NCI-H2081 treated with DMSO at 0.1 percent for 48 hours (cell line): Measurements from ENCODE around the gene ABTB2.

ENCODE experiments used
- DNase-seq: peaks from one replicate; lab custom pipeline; 2025; lab: John Stamatoyannopoulos, UW

Gene ABTB2

DNA sequence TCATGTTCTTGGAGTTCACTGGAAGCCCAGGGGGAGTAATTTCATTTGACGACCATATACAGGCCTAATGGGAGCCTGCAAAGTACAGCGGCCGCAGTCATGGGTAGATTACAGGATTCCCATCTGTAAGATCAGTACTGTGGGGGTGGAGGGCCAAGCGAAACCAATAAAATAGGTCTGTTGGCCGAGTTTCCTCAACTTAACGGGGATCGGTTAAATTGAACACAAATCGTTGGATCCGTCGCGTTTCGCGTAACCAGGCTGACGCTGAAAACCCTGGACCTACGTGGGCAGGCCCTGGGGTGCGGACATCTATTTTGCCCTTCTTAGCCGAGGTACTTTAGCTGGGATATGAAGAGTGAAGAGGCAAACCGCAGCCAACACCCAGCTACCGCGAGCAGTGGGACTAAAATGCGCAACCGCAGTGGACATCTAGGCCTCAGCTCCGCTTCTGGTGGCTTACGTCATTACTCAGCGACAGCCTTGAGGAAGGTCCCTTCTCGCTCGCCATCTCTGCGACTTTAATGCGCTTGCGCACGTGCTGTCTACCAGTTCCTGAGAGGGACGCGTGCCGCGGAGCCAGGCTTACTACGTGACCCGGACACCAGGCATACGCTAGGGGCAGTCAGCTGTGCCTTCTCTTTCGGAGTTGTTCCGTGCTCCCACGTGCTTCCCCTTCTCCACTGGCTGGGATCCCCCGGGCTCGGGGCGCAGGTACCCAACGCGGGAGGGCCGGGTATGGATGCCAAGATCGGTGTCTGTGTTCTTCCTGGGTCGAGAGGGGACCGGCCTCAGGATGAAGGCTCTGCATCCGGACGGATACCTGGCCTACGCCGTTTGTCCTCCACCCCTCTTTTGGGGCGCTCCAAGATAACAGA lies 252.5 kb downstream of the ABTB2 start, which contains the start of gene NAT10:
TSS of gene NAT10 (plus strand) at position 551 of the 878 bp plus-strand sequence. CDS start 2,597 bp downstream, outside the sequence.
- DNase-seq = peak; percentile 95

DNA sequence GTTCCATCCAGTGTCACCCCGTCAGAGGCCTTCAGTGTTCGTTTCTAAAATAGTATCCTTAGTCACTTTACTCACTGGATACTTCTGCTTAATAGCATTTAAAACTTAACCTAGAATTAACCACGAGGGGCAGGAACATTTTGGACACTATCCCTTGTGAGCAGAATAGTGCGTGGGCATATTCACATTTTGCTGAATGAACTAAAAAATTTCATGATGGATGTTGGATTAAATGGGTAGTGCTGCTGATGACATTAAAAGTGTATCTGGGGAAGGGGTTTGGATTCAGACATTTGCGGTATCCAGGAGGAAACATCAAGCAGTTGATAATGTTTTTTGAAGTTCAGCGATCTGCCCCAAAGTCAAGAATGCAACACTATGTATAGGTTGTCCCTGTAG lies 253.1 kb downstream of the ABTB2 start:
- DNase-seq = no peak
